HEK293 (cell line): ENCODE measurements around the gene STK4.

Experiments used
- HOXA7 ChIP-seq: sonication (generic); formaldehyde crosslinking; IDR thresholded peaks from 2 replicates; pipeline ENCODE4 v1.8.1; 2022; ENCODE audit warnings: missing genetic modification reagents, borderline replicate concordance
- KLF16 ChIP-seq: fragments of 450-650 bp; formaldehyde crosslinking; IDR thresholded peaks from 2 replicates; pipeline ENCODE4 v1.5.1; 2017; ENCODE audit warnings: missing biosample characterization, missing genetic modification characterization
- TCF7L2 ChIP-seq: IDR thresholded peaks from 2 replicates; pipeline ENCODE4 v1.6.1; 2011; ENCODE audit warnings: low read depth, mild to moderate bottlenecking, inconsistent platforms, low read length, moderate library complexity, borderline replicate concordance
- YY1 ChIP-seq: fragments of 450-650 bp; formaldehyde crosslinking; IDR thresholded peaks from 2 replicates; pipeline ENCODE4 v1.5.1; 2018; ENCODE audit warnings: missing biosample characterization, missing genetic modification characterization
- ZNF184 ChIP-seq: fragments of 450-650 bp; IDR thresholded peaks from 2 replicates; pipeline ENCODE4 v1.5.1; 2018; ENCODE audit warnings: missing biosample characterization, mild to moderate bottlenecking, missing genetic modification characterization
- ZNF274 ChIP-seq, 2 experiments: fragments of 200-500 bp in 1 of 2; fragments of 450-650 bp in 1 of 2; sonication (Bioruptor generic) in 1 of 2; formaldehyde crosslinking in 1 of 2; IDR thresholded peaks; 2 replicates each; pipeline versions ENCODE4 v1.5.1 to v1.6.1; 2014 to 2016; ENCODE audit warnings: borderline replicate concordance in 1 of 2, inconsistent platforms in 1 of 2, low read length in 1 of 2, missing biosample characterization in 1 of 2, missing genetic modification characterization in 1 of 2
- ZNF292 ChIP-seq: fragments of 450-650 bp; formaldehyde crosslinking; IDR thresholded peaks from 2 replicates; pipeline ENCODE4 v1.5.1; 2016; ENCODE audit warnings: low read depth, missing biosample characterization, missing genetic modification characterization, borderline replicate concordance
- ZNF335 ChIP-seq: fragments of 450-650 bp; formaldehyde crosslinking; conservative IDR thresholded peaks from 2 replicates; pipeline ENCODE4 v1.5.1; 2016; ENCODE audit warnings: missing biosample characterization, missing genetic modification characterization
- ZNF521 ChIP-seq: fragments of 450-650 bp; formaldehyde crosslinking; IDR thresholded peaks from 2 replicates; pipeline ENCODE4 v1.5.1; 2017; ENCODE audit warnings: missing biosample characterization, mild to moderate bottlenecking, missing genetic modification characterization
- TF ChIP-seq, protein P1 (sequence below): fragments of 450-650 bp; formaldehyde crosslinking; IDR thresholded peaks from 2 replicates; pipeline ENCODE4 v1.5.1; 2016; ENCODE audit warnings: missing biosample characterization, missing genetic modification characterization
- TF ChIP-seq, protein P2 (sequence below): fragments of 450-650 bp; formaldehyde crosslinking; IDR thresholded peaks from 2 replicates; pipeline ENCODE4 v1.5.1; 2017; ENCODE audit warnings: missing biosample characterization, missing genetic modification characterization
- TF ChIP-seq, protein P3 (sequence below): fragments of 450-650 bp; formaldehyde crosslinking; IDR thresholded peaks from 2 replicates; pipeline ENCODE4 v1.5.1; 2017; ENCODE audit warnings: missing biosample characterization, missing genetic modification characterization

DNA sequence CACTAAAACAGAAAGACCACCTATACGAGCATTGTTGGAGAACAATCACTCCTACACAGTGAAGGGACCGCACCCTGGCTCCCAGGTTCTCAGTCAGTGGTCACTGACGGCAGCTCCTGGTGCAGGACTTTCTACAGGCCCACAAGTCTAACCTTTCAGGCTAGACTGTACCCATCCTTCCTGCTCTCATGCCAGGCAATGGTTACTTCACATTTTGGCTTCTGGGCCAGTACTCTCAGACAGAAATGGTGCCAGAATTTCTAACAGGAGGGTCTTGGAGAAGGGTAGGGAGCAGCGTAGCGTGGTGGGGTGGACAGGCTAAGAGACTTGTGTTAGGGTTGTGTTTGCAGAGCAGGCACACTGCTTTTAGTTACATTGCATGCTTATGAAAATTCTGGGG, 18.2 kb upstream of the STK4 start:
- no peak for TF ChIP-seq KLF16 (tag by site-specific recombination)
- TF ChIP-seq, protein P1, sequence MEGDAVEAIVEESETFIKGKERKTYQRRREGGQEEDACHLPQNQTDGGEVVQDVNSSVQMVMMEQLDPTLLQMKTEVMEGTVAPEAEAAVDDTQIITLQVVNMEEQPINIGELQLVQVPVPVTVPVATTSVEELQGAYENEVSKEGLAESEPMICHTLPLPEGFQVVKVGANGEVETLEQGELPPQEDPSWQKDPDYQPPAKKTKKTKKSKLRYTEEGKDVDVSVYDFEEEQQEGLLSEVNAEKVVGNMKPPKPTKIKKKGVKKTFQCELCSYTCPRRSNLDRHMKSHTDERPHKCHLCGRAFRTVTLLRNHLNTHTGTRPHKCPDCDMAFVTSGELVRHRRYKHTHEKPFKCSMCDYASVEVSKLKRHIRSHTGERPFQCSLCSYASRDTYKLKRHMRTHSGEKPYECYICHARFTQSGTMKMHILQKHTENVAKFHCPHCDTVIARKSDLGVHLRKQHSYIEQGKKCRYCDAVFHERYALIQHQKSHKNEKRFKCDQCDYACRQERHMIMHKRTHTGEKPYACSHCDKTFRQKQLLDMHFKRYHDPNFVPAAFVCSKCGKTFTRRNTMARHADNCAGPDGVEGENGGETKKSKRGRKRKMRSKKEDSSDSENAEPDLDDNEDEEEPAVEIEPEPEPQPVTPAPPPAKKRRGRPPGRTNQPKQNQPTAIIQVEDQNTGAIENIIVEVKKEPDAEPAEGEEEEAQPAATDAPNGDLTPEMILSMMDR (tag by site-specific recombination) = no peak
- TF ChIP-seq, protein P2, sequence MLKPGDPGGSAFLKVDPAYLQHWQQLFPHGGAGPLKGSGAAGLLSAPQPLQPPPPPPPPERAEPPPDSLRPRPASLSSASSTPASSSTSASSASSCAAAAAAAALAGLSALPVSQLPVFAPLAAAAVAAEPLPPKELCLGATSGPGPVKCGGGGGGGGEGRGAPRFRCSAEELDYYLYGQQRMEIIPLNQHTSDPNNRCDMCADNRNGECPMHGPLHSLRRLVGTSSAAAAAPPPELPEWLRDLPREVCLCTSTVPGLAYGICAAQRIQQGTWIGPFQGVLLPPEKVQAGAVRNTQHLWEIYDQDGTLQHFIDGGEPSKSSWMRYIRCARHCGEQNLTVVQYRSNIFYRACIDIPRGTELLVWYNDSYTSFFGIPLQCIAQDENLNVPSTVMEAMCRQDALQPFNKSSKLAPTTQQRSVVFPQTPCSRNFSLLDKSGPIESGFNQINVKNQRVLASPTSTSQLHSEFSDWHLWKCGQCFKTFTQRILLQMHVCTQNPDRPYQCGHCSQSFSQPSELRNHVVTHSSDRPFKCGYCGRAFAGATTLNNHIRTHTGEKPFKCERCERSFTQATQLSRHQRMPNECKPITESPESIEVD (tag by site-specific recombination) = no peak
- TF ChIP-seq, protein P3, sequence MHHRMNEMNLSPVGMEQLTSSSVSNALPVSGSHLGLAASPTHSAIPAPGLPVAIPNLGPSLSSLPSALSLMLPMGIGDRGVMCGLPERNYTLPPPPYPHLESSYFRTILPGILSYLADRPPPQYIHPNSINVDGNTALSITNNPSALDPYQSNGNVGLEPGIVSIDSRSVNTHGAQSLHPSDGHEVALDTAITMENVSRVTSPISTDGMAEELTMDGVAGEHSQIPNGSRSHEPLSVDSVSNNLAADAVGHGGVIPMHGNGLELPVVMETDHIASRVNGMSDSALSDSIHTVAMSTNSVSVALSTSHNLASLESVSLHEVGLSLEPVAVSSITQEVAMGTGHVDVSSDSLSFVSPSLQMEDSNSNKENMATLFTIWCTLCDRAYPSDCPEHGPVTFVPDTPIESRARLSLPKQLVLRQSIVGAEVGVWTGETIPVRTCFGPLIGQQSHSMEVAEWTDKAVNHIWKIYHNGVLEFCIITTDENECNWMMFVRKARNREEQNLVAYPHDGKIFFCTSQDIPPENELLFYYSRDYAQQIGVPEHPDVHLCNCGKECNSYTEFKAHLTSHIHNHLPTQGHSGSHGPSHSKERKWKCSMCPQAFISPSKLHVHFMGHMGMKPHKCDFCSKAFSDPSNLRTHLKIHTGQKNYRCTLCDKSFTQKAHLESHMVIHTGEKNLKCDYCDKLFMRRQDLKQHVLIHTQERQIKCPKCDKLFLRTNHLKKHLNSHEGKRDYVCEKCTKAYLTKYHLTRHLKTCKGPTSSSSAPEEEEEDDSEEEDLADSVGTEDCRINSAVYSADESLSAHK = no peak
- no peak for TF ChIP-seq ZNF274 (IDR thresholded peaks at IDR 0.05; ENCODE audit: low read length)
- no peak for TF ChIP-seq ZNF274 (tag by site-specific recombination; IDR thresholded peaks at IDR 0.05; ENCODE audit: borderline replicate concordance)
- no peak for TF ChIP-seq YY1 (tag by site-specific recombination)
- TF ChIP-seq HOXA7 (CRISPR knock-in tag) = no peak
- no peak for TF ChIP-seq ZNF521 (tag by site-specific recombination)
- TF ChIP-seq TCF7L2 = no peak
- TF ChIP-seq ZNF335 (tag by site-specific recombination) = no peak
- no peak for TF ChIP-seq ZNF292 (tag by site-specific recombination)
- no peak for TF ChIP-seq ZNF184 (tag by site-specific recombination)
